Neural crest cell (in vitro differentiated cells): Measurements from ENCODE around the gene A2ML1. TPM values are rescaled to one million over a fixed set of nuclear protein-coding genes. Genes with fewer than 3 reads are reported as not detected.

Source experiments
- DNase-seq: peaks from one replicate; pipeline ENCODE4 v3.0.0; 2021; ENCODE audit warnings: low read depth, mixed read lengths, low spot score
- H3K27ac Mint-ChIP-seq: one replicate; pipeline ENCODE4 v1.8.0; 2021; ENCODE audit warnings: mild to moderate bottlenecking, mixed read lengths; ENCODE audit not compliant: unreplicated experiment
- H3K27me3 Mint-ChIP-seq: 2 replicates; pipeline ENCODE4 v1.8.0; 2021; ENCODE audit warnings: low read depth, mild to moderate bottlenecking, mixed read lengths
- H3K36me3 Mint-ChIP-seq: 2 replicates; pipeline ENCODE4 v1.8.0; 2021; ENCODE audit warnings: low read depth, mild to moderate bottlenecking, mixed read lengths
- H3K4me1 Mint-ChIP-seq: 2 replicates; pipeline ENCODE4 v1.8.0; 2021; ENCODE audit warnings: mixed read lengths
- H3K4me3 Mint-ChIP-seq: one replicate; pipeline ENCODE4 v1.8.0; 2021; ENCODE audit warnings: mild to moderate bottlenecking, mixed read lengths
- H3K9me3 Mint-ChIP-seq: 2 replicates; pipeline ENCODE4 v1.8.0; 2021; ENCODE audit warnings: mixed read lengths
- CTCF ChIP-seq: fragments of 200-600 bp; sonication (generic); conservative IDR thresholded peaks from 2 replicates; pipeline ENCODE4 v1.5.0; 2021; ENCODE audit warnings: antibody characterized with exemption, mild to moderate bottlenecking
- total RNA-seq: library from RNA; stranded (reverse); gene quantifications from 2 replicates; pipeline ENCODE4 v1.2.1, GENCODE V29; 2021

The A2ML1 gene
- total RNA-seq, 1 donor from 2014 or later = not detected

DNA sequence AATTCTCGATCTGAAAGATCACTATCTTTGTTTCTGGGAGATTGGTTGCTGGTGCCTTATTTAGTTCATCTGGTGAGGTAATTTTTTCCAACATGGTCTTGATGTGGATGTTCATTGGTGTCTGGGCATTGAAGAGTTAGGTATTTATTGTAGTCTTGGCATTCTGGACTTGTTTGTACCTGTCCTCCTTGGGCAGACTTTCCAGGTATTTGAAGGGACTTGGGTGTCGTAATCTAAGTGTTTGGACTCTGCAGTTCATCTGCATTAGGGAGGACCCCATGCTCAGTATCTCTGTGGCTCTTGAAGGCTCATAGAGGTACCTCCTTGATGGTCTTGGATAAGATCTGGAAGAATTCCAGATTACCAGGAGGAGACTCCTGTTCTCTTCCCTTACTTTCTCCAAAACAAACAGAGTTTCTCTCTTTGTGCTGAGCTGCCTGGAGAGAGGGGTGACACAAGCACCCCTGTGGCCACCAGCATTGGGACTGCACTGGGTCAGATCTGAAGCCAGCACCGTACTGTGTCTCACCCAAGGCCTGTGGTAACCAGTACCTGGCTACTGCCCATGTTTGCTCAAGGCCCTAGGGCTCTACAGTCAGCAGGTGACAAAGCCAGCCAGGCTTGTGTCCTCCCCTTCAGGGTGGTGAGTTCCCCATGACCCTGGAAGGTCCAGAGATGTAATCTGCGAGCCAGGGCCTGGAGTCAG, 5.3 kb downstream of the A2ML1 start:
- peaks cover 3% of the 10 kb centered on the region for H3K27me3 Mint-ChIP-seq
- DNase-seq = no peak
- no peaks in the 10 kb centered on the region for H3K4me1 Mint-ChIP-seq
- H3K27ac Mint-ChIP-seq = no peak overlapping the region
- no peak overlapping the region for H3K4me3 Mint-ChIP-seq
- no peak for TF ChIP-seq CTCF
- H3K9me3 Mint-ChIP-seq = peaks cover 7% of the 10 kb centered on the region
- peaks cover 4% of the 10 kb centered on the region for H3K36me3 Mint-ChIP-seq

DNA sequence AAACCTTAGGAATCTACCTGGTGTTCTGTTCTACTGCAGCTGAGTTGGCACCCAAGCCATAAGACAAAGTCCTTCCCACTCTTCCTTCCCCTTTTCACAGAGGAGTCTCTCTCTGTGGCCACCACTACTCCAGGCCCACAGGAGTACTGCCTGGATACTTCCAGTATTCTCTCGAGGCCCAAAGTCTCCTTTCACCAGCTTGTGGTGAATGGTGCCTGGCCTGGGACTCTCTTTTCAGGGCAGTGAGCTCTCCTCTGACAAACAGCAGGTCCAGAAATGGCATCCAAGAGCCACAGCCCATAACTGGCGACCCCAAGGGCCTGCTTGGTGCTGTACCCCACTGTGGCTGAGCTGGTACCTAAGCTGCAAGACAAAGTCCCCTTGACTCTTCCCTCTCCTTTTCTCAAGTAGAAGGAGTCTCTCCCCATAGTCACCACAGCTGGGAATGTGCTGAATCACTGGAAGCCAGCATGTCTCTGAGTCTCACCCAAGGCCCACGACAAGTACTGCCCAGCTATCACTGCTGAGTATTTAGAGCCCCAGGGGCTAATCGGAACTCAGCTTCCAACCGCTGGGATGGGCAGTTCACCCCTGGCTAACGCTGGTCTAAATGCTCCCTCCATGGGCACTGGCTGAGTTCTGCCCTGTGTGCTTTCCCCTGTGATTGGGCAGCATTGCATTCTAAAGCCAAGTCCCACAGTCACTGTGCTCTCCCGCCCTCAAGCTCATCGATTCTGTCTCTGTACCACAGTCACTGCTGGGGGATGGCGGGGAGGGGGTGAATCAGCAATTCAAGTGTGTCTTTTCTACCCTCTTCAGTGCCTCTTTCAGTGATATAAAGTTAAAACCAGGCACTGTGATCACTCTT, 6.1 kb downstream of the A2ML1 start:
- Mint-ChIP-seq H3K4me1 (no peaks in the 10 kb centered on the region), H3K4me3 (no peak overlapping the region), H3K36me3 (peaks cover 4% of the 10 kb centered on the region), H3K27me3 (no peaks in the 10 kb centered on the region), H3K27ac (peak overlapping the region; percentile 48), H3K9me3 (peaks cover 7% of the 10 kb centered on the region)
- DNase-seq = no peak
- no peak for TF ChIP-seq CTCF

DNA sequence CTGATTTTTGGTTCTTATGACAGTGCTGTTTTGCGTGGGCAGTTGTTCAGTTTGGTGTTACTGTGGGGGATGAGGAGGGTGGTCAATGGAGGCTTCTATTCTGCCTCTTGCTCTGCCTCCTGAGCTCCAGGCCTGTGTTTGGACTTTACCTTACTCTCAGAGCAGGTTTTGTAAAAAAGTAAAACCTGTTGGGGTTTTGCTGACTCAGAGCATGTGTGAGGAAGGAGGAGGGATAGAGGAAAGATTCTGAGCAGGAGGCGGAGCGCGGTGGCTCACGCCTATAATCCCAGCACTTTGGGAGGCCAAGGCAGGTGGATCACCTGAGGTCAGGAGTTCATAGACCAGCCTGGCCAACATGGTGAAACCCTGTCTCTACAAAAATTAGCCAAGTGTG, 6.7 kb downstream of the A2ML1 start:
- Mint-ChIP-seq H3K4me3 (no peak overlapping the region), H3K27ac (no peak overlapping the region), H3K9me3 (peaks cover 7% of the 10 kb centered on the region), H3K36me3 (peaks cover 4% of the 10 kb centered on the region), H3K27me3 (no peaks in the 10 kb centered on the region), H3K4me1 (peaks cover under 1% of the 10 kb centered on the region)
- no peak for TF ChIP-seq CTCF
- no peak for DNase-seq

GRCh38 chr12:8829621-8830020, 7.2 kb downstream of the A2ML1 start:
- peaks cover 6% of the 10 kb centered on the region for H3K4me1 Mint-ChIP-seq
- H3K27ac Mint-ChIP-seq = no peak overlapping the region
- no peak for TF ChIP-seq CTCF
- H3K27me3 Mint-ChIP-seq = no peaks in the 10 kb centered on the region
- peaks cover 7% of the 10 kb centered on the region for H3K9me3 Mint-ChIP-seq
- H3K36me3 Mint-ChIP-seq = peaks cover 4% of the 10 kb centered on the region
- no peak overlapping the region for H3K4me3 Mint-ChIP-seq
- no peak for DNase-seq

- H3K27me3 Mint-ChIP-seq = no peaks in the 10 kb centered on the region
- H3K27ac Mint-ChIP-seq = peak overlapping the region; percentile 31
- H3K9me3 Mint-ChIP-seq = no peaks in the 10 kb centered on the region
- no peaks in the 10 kb centered on the region for H3K36me3 Mint-ChIP-seq
- H3K4me3 Mint-ChIP-seq = no peak overlapping the region
- peaks cover 9% of the 10 kb centered on the region for H3K4me1 Mint-ChIP-seq
- TF ChIP-seq CTCF = no peak
- no peak for DNase-seq
These were observed 8.7 kb downstream of the A2ML1 start for GRCh38 chr12:8831116-8831515.
